ENCODE measurements around the gene CEPT1. TPM values are rescaled to one million over a fixed set of nuclear protein-coding genes. Genes with fewer than 3 reads are reported as not detected.

CEPT1 gene
- total and polyA plus RNA-seq, 12 donors, result 6.6 to 19.5 (median 13.1) TPM

- 81 to 88% methylated on average over 5 of the region's 5 CpGs for WGBS, 2 donors
- peaks cover 9 to 30% (median 14%) of the 10 kb centered on the region in 7 donors for H3K27me3 ChIP-seq
- no peak for DNase-seq
- intact Hi-C loops (cut with DNase I), result no loop called here
- H3K27ac ChIP-seq, result peak overlapping the region in 1 of 10 donors; percentile 93
- peak overlapping the region in 1 of 10 donors; percentile 58 for H3K4me3 ChIP-seq
- H3K36me3 ChIP-seq, result peaks cover 0 to 22% (median 0%) of the 10 kb centered on the region in 9 donors
- no peak for ATAC-seq
- no peak for TF ChIP-seq CTCF (IDR thresholded peaks at IDR 0.05)
- H3K9me3 ChIP-seq, result no peaks in the 10 kb centered on the region
- H3K4me1 ChIP-seq, result peaks cover 0 to 87% (median 9%) of the 10 kb centered on the region in 9 donors
Measured at GRCh38 chr1:111201275-111202090, 61.5 kb downstream of the CEPT1 start.

GRCh38 chr1:111202366-111202706 is 62.3 kb downstream of the CEPT1 start:
- H3K9me3 ChIP-seq, result no peaks in the 10 kb centered on the region
- intact Hi-C loops (cut with DNase I), result no loop called here
- no peak overlapping the region for H3K4me3 ChIP-seq
- no peak for TF ChIP-seq CTCF (IDR thresholded peaks at IDR 0.05)
- no peak for ATAC-seq
- H3K27ac ChIP-seq, result peak overlapping the region in 1 of 10 donors; percentile 93
- DNase-seq, result no peak
- peaks cover 0 to 83% (median 9%) of the 10 kb centered on the region in 9 donors for H3K4me1 ChIP-seq
- peaks cover 9 to 35% (median 14%) of the 10 kb centered on the region in 7 donors for H3K27me3 ChIP-seq
- 100% methylated on average over 1 of the region's 1 CpG for WGBS, 2 donors
- peaks cover 0 to 13% (median 0%) of the 10 kb centered on the region in 9 donors for H3K36me3 ChIP-seq

DNA sequence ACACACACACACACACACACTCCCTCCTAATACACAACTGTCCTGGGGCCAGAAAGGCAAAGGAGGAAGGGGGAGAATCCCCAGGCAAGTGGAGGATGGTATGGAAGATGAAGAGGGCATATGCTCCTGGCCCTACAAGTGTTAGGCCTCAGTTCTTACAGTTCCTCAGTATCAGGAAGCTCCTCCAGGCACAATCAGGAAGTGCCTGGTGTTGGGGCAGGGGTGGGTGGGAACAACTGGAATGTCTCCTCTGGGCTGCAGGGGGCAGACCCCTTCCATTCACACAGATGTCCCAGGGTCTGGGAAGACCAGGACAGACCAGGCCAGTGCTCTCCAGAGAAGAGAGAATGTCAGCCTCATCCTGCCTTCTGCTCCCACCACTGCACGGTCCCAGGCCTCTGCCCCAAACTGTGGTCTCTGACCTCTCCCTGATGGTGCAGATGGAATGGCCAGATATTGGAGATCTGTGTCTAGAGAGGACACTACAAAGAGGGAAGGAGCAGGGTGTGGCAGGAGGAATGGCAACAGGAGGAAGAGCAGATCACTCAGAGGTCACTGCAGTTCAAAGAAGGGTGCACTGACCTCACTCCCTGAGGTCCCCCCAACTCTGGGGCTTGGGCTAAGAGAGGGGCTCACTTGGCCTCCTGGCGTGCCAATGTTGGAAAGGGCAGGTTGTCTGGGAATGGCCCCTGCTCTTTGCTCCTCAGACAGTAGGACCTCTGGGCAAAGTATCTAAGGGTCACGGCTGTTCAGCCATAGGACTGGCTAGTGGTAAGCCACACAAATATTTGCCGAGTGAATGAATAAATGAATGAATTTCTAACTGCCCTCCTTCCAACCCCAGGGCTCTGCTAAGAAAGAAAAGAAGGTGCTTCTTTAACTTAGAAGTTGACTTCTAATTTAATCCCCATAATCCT is 62.9 kb downstream of the CEPT1 start:
- peak overlapping the region in 7 of 10 donors; percentile 56 to 71 (median 66) for H3K4me3 ChIP-seq
- DNase-seq, result no peak
- peak overlapping the region in 4 of 10 donors; percentile 16 to 93 (median 42) for H3K27ac ChIP-seq
- intact Hi-C loops (cut with DNase I), result no loop called here
- WGBS, 2 donors, result 83 to 88% methylated on average over 4 of the region's 4 CpGs
- peak in 1 of 9 donors; percentile 12 for TF ChIP-seq CTCF (IDR thresholded peaks at IDR 0.05)
- H3K4me1 ChIP-seq, result peaks cover 0 to 77% (median 9%) of the 10 kb centered on the region in 9 donors
- peaks cover 9 to 35% (median 14%) of the 10 kb centered on the region in 7 donors for H3K27me3 ChIP-seq
- H3K9me3 ChIP-seq, result no peaks in the 10 kb centered on the region
- peak in 1 of 8 donors; percentile 26 for ATAC-seq
- H3K36me3 ChIP-seq, result peaks cover 0 to 8% (median 0%) of the 10 kb centered on the region in 9 donors

DNA sequence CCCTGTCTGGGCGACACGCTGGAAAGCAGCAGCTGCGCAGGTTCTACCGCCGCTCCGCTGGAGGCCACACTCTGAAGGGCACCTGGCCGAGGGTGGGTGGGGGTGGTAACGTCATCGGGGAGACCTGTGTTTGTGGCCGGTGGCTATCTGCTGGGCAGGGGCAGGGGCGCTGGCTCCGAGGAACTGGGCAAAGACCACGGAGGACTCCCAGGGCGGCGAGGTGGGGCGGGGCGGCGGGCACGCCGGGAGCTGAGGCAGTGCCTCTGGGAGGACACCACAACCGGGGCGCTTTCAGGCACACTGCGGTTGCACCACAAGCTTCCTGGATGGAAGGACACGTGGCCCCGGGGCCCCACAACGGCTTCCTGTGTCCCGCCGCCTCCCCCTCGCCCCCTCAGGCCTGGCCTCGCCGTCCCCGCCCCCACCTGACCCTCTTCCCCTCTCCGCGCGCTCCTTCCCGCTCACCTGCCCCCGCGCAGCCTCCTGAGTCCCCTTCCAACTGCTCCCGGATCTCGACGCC is 63.7 kb downstream of the CEPT1 start:
- Histone ChIP-seq H3K4me1 (peaks cover 0 to 75% (median 9%) of the 10 kb centered on the region in 9 donors), H3K27me3 (peaks cover 9 to 35% (median 16%) of the 10 kb centered on the region in 7 donors), H3K27ac (peak overlapping the region in 4 of 10 donors; percentile 44 to 93 (median 59)), H3K4me3 (peak overlapping the region; percentile 44 to 71 (median 62)), H3K36me3 (peaks cover 0 to under 1% (median 0%) of the 10 kb centered on the region in 9 donors), H3K9me3 (no peaks in the 10 kb centered on the region)
- no peak for TF ChIP-seq CTCF (IDR thresholded peaks at IDR 0.05)
- intact Hi-C loops (cut with DNase I), result no loop called here
- peak; percentile 57 to 72 for DNase-seq
- 14 to 16% methylated on average over 33 to 41 of the region's 41 CpGs for WGBS, 2 donors
- peak; percentile 40 to 73 (median 62) for ATAC-seq
